Spleen (tissue), 13 donors: Measurements from ENCODE around the gene ADAMTS6. TPM values are rescaled to one million over a fixed set of nuclear protein-coding genes. Genes with fewer than 3 reads are reported as not detected.

ENCODE experiments used
- DNase-seq: peaks from one replicate; pipeline ENCODE4 v3.0.0-alpha.2; 2020
- H3K27ac ChIP-seq, 8 donors: fragments of 200-600 bp; sonication (generic) in 7 of 8; 1 replicate in 4 of 8; 2 replicates in 4 of 8; pipeline versions ENCODE4 v1.5.0 to v1.8.0; 2016 to 2021; ENCODE audit warnings: inconsistent platforms in 4 of 8, mild to moderate bottlenecking in 4 of 8, moderate library complexity in 1 of 8
- H3K27me3 ChIP-seq, 7 donors: fragments of 200-600 bp; sonication (generic) in 6 of 7; replicated peaks in 1 of 7; 1 replicate in 4 of 7; 2 replicates in 3 of 7; pipeline versions ENCODE4 v1.5.0 to v1.8.0; 2016 to 2021; ENCODE audit warnings: inconsistent platforms in 3 of 7, mild to moderate bottlenecking in 1 of 7
- H3K36me3 ChIP-seq, 6 donors: fragments of 200-600 bp; sonication (generic) in 5 of 6; 1 replicate in 4 of 6; 2 replicates in 2 of 6; pipeline versions ENCODE4 v1.5.0 to v1.8.0; 2016 to 2021; ENCODE audit warnings: inconsistent platforms in 2 of 6
- H3K4me1 ChIP-seq, 6 donors: fragments of 200-600 bp; sonication (generic) in 5 of 6; 1 replicate in 3 of 6; 2 replicates in 3 of 6; pipeline versions ENCODE4 v1.5.0 to v1.8.0; 2016 to 2021; ENCODE audit warnings: inconsistent platforms in 3 of 6
- H3K4me3 ChIP-seq, 8 donors: fragments of 200-600 bp; sonication (generic) in 7 of 8; 1 replicate in 4 of 8; 2 replicates in 4 of 8; pipeline versions ENCODE4 v1.5.0 to v1.8.0; 2016 to 2021; ENCODE audit warnings: inconsistent platforms in 4 of 8, mild to moderate bottlenecking in 4 of 8, moderate library complexity in 2 of 8
- H3K9me3 ChIP-seq, 8 donors: fragments of 200-600 bp; sonication (generic) in 7 of 8; 1 replicate in 4 of 8; 2 replicates in 4 of 8; pipeline versions ENCODE4 v1.5.0 to v1.8.0; 2016 to 2021; ENCODE audit warnings: inconsistent platforms in 4 of 8
- CTCF ChIP-seq, 11 experiments: fragments of 200-600 bp in 7 of 11; fragments of 450-650 bp in 4 of 11; sonication (generic) in 4 of 11; IDR thresholded peaks in 8 of 11; conservative IDR thresholded peaks in 3 of 11; 1 replicate in 7 of 11; 2 replicates in 4 of 11; pipeline versions ENCODE4 v1.4.0 to v1.8.0; 2016 to 2021; ENCODE audit warnings: antibody characterized with exemption in 11 of 11, inconsistent platforms in 4 of 11, mild to moderate bottlenecking in 1 of 11
- POLR2A ChIP-seq, 3 donors: fragments of 450-650 bp; IDR thresholded peaks; one replicate each; pipeline ENCODE4 v1.5.1; 2017; ENCODE audit warnings: antibody characterized with exemption in 3 of 3, mild to moderate bottlenecking in 1 of 3
- POLR2AphosphoS5 ChIP-seq, 3 donors: sonication (generic); formaldehyde crosslinking; IDR thresholded peaks; one replicate each; pipeline ENCODE4 v1.5.1; 2017; ENCODE audit warnings: antibody characterized with exemption in 3 of 3
- WGBS, 5 donors: extraction: QIAGEN DNeasy Blood & Tissue Kit in 3 of 5; methylation state at CpG; one replicate each; pipeline versions ENCODE4 v1.1.5 to v1.1.7; 2013 to 2018; 5-methylcytosine and 5-hydroxymethylcytosine counted together
- intact Hi-C: fragments of 100-400 bp; cut with DNase I; formaldehyde crosslinking; loops from one replicate; pipeline ENCODE4 v1.15.0; 2023; ENCODE audit warnings: low total_unique reads
- long read RNA-seq, 2 donors: transcript quantifications; one replicate each; lab custom pipeline, GENCODE V29; 2026
- polyA plus RNA-seq, 3 donors: library from polyadenylated mRNA; stranded (reverse); fragments of 200-250 nt; gene quantifications; one replicate each; pipeline ENCODE4 v1.2.1, GENCODE V29; 2013
- total RNA-seq, 7 donors: library from RNA; depleted of rRNA in 3 of 7; stranded (reverse); fragments of >200 nt in 3 of 7; fragmentation: NEBNext Ultra II Directional in 4 of 7; extraction: Animal tissue kit (Norgen Biotek cat#: 25700) in 4 of 7; gene quantifications; one replicate each; pipeline versions ENCODE4 v1.1.0 to v1.2.1, GENCODE V29; 2016 to 2021
- donor health status: healthy with polysubstance abuse.
- donor health status: DM: no; HTN: no; CAD: no; lungs with moderate emphysema.
- donor health status: DM: no; HTN: no; CAD: no.
- donor health status: Bipolar disorder and iron deficiency.
- donor health status: healthy.
- donor health status: DM: no; HTN: no; CAD: no.
- donor health status: DM: yes; HTN: yes; CAD: no.

The ADAMTS6 gene
- total RNA-seq (10 to 100 TPM in 2 of 7 donors, 1 to 10 TPM in 5; 5.4 to 16.4 (median 8.7) TPM), polyA plus RNA-seq (1 to 10 TPM; 1.1 to 2.6 (median 2.4) TPM)
- long read RNA-seq, donor 1, result 0 reads
- long read RNA-seq, donor 2, result 0 reads

GRCh38 chr5:65481635-65482295 is at the start of gene ADAMTS6:
Gene ADAMTS6 (minus strand): TSS chr5:65481920. CDS start chr5:65473673, 8,247 bp downstream.
- H3K4me1 ChIP-seq, result peaks cover 9 to 51% (median 30%) of the 10 kb centered on the region in 6 donors
- no peaks in the 10 kb centered on the region for H3K36me3 ChIP-seq
- no peaks in the 10 kb centered on the region for H3K9me3 ChIP-seq
- WGBS, 5 donors, result 0% methylated on average over 12 of the region's 12 CpGs
- H3K4me3 ChIP-seq, result peak within 1 kb of the TSS; percentile 49 to 73 (median 58)
- intact Hi-C loops, result loop anchor here (5.0 to 10.0 kb wide), 4 partner anchors 377 to 847 kb away; no protein-coding TSS in a partner anchor
- H3K27me3 ChIP-seq, result peaks cover 0 to 9% (median 0%) of the 10 kb centered on the region in 7 donors
- no peak for TF ChIP-seq CTCF (IDR thresholded peaks at IDR 0.05 in 8 of 11, conservative IDR thresholded peaks at IDR 0.05 in 3 of 11)
- TF ChIP-seq POLR2A (IDR thresholded peaks at IDR 0.05), result peak in 1 of 3 donors; percentile 51
- TF ChIP-seq POLR2AphosphoS5 (IDR thresholded peaks at IDR 0.05), result peak in 2 of 3 donors; percentile 83 to 91
- DNase-seq, result peak; percentile 90
- peak within 1 kb of the TSS; percentile 71 to 88 (median 84) for H3K27ac ChIP-seq

- H3K36me3 ChIP-seq, result peaks cover 0 to 5% (median 0%) of the 10 kb centered on the region in 6 donors
- no peaks in the 10 kb centered on the region for H3K4me1 ChIP-seq
- no peaks in the 10 kb centered on the region for H3K27me3 ChIP-seq
- DNase-seq, result no peak
- intact Hi-C loops, result no loop called here
- no peak overlapping the region for H3K27ac ChIP-seq
- WGBS, 5 donors, result 88 to 100% (median 97%) methylated on average over 1 of the region's 1 CpG
- TF ChIP-seq POLR2AphosphoS5 (IDR thresholded peaks at IDR 0.05), result no peak
- no peaks in the 10 kb centered on the region for H3K9me3 ChIP-seq
- H3K4me3 ChIP-seq, result no peak overlapping the region
These were observed 49.2 kb upstream of the ADAMTS6 start for GRCh38 chr5:65530904-65531303.

- intact Hi-C loops, result no loop called here
- DNase-seq, result no peak
- Histone ChIP-seq H3K27ac (no peak overlapping the region), H3K4me3 (no peak overlapping the region), H3K9me3 (no peaks in the 10 kb centered on the region), H3K36me3 (peaks cover 0 to 10% (median 0%) of the 10 kb centered on the region in 6 donors), H3K4me1 (no peaks in the 10 kb centered on the region), H3K27me3 (no peaks in the 10 kb centered on the region)
- WGBS, 5 donors, result 86 to 93% (median 93%) methylated on average over 3 of the region's 3 CpGs
- no peak for TF ChIP-seq POLR2AphosphoS5 (IDR thresholded peaks at IDR 0.05)
- no peak for TF ChIP-seq POLR2A (IDR thresholded peaks at IDR 0.05)
- no peak for TF ChIP-seq CTCF (IDR thresholded peaks at IDR 0.05 in 8 of 11, conservative IDR thresholded peaks at IDR 0.05 in 3 of 11)
These were observed 44.0 kb upstream of the ADAMTS6 start for GRCh38 chr5:65525726-65526125.

GRCh38 chr5:65512170-65512937 is 30.6 kb upstream of the ADAMTS6 start:
- intact Hi-C loops, result no loop called here

More at GRCh38 chr5:65512170-65512937, 30.6 kb upstream of the ADAMTS6 start:
- H3K4me1 ChIP-seq, result no peaks in the 10 kb centered on the region
- no peak for DNase-seq
- no peak overlapping the region for H3K27ac ChIP-seq
- no peaks in the 10 kb centered on the region for H3K36me3 ChIP-seq
- no peak overlapping the region for H3K4me3 ChIP-seq
- WGBS, 5 donors, result 79 to 85% (median 82%) methylated on average over 6 of the region's 6 CpGs
- H3K27me3 ChIP-seq, result no peaks in the 10 kb centered on the region
- no peaks in the 10 kb centered on the region for H3K9me3 ChIP-seq
- TF ChIP-seq POLR2A (IDR thresholded peaks at IDR 0.05), result no peak
- TF ChIP-seq CTCF (IDR thresholded peaks at IDR 0.05 in 8 of 11, conservative IDR thresholded peaks at IDR 0.05 in 3 of 11), result no peak
- no peak for TF ChIP-seq POLR2AphosphoS5 (IDR thresholded peaks at IDR 0.05)
